SKM-1 treated with dmso at 0.1 percent for 144 hours (cell line): ENCODE results near the gene MTO1.
"Not testable (repeated sequence)": the region's sequence is repeated elsewhere in the genome, so short reads cannot be mapped to it uniquely, and the experiment has no call there.

ENCODE experiments used
- DNase-seq: peaks from one replicate; lab custom pipeline; 2025; ENCODE audit not compliant: unreplicated experiment; lab: John Stamatoyannopoulos, UW

The MTO1 gene, protein sequence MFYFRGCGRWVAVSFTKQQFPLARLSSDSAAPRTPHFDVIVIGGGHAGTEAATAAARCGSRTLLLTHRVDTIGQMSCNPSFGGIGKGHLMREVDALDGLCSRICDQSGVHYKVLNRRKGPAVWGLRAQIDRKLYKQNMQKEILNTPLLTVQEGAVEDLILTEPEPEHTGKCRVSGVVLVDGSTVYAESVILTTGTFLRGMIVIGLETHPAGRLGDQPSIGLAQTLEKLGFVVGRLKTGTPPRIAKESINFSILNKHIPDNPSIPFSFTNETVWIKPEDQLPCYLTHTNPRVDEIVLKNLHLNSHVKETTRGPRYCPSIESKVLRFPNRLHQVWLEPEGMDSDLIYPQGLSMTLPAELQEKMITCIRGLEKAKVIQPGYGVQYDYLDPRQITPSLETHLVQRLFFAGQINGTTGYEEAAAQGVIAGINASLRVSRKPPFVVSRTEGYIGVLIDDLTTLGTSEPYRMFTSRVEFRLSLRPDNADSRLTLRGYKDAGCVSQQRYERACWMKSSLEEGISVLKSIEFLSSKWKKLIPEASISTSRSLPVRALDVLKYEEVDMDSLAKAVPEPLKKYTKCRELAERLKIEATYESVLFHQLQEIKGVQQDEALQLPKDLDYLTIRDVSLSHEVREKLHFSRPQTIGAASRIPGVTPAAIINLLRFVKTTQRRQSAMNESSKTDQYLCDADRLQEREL

DNA sequence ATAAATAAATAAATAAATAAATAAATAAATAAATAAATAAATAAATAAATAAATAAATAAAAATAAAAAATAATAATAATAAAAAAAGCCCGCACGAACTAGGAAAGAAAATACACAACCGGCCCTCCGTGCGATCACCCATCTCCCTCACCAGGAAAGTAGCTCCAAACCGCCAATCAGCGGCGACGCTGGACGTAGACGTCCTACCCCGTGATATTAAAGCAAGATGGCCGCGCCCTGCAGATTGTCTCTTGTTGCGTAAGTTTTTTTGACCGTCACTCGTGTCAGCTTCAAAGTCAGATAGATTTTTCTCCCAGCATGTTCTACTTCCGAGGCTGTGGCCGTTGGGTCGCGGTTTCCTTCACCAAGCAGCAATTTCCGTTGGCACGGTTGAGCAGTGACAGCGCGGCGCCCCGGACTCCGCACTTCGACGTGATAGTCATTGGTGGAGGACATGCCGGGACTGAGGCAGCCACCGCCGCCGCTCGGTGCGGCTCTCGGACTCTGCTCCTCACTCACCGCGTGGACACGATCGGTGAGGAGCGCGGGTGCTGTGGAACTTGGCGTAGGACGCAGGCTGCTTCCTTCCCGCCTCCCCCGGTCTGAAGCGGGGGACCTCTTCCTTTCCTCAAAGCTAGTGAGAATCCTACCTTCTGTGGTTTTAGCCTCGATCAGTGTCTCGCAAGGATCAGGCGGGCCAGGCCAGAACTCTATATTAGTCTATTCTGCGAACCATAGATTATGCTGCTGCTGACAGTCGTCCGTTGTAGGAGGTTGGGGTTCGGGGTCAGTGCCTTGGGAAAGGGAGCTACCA lies at the start of gene MTO1:
Gene MTO1 (plus strand): TSS at position 201 of the 814 bp plus-strand sequence. CDS start 118 bp downstream, at position 319.
- peak; percentile 94 for DNase-seq

DNA sequence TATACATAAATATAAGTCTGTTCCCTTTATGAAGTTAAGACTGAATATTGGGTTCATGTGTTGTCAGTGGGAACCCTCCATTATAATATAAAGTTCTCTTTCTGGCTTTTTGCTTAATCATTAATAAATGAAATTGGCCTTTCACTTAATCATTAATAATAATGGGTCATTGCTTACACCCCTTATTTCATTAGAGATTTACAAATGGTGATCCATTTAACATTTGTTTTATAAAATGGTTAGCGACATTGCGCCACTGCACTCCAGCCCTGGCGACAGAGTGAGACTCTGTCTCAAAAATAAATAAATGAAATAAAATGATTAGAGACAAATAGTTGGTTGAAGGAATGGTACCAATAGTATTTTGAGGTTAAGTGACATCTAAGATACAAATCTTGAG lies 48.4 kb upstream of the MTO1 start:
- DNase-seq: no peak

DNA sequence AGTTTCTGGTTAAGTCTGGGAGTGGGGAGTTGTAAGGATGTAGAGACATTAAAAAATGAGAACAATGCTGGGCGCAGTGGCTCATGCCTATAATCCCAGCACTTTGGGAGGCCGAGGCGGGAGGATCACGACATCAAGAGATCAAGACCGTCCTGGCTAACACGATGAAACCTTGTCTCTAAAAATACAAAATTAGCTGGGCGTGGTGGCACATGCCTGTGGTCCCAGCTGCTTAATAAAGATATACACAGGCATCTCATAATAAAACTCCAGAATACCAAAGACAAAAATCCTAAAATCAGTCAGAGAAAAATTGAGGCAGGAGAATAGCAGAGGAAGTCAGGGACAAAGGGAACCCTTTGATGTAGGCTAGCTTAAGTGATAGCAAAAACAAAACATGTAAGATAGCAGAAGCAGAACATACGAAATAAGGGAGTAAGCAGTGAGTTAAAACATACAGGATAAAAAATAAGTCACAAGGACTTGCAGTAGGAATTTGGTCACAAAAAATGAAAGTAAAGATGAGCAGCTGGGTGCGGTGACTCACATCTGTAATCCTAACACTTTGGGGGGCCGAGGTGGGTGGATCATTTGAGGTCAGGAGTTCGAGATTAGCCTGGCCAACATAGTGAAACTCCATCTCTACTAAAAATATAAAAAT lies 43.3 kb upstream of the MTO1 start:
- DNase-seq: no peak

DNA sequence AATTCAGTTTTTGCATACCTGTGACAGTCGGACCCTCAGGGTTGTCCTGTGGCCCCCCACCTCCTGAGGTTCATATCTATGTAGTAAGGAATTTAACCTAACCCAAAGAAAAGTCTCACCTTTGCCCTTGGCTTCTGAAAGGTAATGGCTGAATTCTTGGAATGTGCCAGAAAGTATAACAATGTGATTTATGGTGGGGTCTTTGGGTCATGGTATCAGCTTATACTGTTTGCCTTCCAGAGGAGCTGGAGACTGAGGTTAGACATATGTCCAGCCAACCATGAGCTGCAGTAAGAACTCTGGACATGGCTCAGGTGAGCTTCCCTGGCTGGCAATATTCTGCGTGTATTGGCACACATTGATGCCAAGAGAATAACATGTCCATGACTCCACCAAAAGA lies 40.0 kb upstream of the MTO1 start:
- DNase-seq: no peak

DNA sequence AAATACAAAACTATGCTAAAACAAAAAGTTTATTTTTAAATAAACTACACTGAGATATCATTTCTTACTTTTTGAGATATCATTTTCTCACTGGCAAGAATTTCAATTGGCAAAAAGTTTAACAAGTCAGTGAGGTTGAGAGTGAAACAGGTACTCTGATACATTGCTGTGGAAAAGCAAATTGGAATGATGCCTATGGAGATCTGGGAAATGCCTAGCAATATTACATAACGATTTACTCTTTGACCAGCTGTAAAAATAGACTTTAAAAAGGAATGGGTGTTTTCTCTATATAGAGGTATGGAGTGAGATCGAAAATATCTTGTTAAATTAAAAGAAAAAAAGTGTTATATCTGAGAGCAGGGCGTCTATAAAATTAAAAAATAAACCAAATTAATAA lies 26.3 kb upstream of the MTO1 start:
- no peak for DNase-seq

DNA sequence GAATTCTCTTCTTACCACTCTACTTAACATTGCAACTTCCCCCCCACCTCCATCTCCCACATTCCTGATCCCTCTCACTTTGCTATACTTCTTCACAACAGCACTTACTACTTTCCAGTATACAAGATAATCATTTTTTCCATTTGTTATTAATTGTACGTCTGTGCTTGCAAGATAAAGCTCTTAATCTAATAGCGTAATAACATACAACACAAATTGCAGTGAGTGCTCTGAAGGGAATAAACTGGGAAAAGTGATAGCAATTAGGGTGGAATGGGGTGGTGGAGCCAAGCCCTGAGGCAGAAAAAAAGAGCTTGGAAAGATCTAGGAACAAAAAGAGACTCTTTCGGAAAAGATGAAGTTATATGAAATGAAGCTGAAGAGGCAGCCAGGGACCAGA lies 18.0 kb upstream of the MTO1 start:
- no peak for DNase-seq

DNA sequence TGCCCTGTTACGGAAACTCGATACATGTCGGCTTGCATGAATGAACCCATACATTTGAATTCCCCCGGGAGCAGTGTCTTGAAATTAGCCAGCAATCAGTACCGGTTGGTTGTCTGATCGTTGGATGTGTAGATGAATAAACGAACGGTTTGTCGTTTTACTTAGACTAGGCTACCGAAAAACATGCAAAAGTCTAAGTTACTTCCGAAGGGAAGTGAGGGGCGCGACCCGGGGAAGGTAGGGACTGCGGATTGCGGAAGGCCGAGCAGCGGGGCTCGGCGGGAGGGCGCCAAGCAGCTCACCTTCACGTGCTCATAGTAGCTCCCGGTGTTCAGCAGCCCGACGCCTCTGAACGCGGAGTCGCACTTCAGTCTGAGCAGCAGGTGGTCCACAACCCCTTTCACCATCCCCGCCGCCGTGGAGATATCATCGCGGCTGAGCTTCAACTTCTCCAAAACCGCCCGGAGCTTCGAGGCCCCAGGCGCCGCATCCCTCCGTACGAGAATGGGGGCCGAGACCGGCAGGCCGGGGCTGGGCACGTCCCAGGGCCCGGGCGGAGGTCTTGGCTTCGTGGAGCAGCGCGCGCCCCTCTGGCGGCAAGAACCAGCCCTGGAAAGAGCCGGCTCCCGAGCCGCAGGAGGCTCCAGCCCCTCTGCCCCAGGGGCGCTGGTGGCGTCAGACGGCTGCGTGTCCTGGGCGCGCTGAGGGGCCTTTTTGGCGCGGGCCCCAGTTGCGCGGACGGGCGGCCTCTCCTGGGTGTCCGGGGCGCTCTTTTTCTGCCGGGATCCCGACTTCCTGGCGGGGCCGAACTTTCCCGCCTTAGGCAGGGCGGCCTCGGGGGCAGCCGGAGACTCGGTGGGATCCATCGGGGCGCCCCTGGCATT lies 10.1 kb upstream of the MTO1 start:
- peak; percentile 23 for DNase-seq

DNA sequence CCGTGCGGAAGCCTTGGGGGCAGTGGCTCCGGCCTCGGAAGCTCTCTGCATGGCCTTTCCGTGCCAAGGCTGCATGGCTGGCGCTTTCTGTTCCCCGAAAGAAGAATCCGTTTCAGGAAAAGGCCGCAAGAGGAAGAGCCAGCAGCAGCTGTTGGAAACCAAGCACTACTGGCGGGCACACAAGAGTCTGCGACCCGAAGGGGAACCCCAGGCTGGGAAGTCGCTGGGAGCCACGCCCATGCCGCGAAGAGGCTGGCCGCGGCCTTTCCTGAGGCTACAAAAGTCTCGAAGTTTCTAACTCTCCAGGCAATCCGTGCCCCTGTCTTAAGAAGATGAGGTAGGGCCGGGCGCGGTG lies 9.5 kb upstream of the MTO1 start, which contains the start of gene CGAS:
Gene CGAS (minus strand): TSS at position 191 of the 355 bp plus-strand sequence. CDS start 116 bp downstream, at position 75.
- peak; percentile 71 for DNase-seq

DNA sequence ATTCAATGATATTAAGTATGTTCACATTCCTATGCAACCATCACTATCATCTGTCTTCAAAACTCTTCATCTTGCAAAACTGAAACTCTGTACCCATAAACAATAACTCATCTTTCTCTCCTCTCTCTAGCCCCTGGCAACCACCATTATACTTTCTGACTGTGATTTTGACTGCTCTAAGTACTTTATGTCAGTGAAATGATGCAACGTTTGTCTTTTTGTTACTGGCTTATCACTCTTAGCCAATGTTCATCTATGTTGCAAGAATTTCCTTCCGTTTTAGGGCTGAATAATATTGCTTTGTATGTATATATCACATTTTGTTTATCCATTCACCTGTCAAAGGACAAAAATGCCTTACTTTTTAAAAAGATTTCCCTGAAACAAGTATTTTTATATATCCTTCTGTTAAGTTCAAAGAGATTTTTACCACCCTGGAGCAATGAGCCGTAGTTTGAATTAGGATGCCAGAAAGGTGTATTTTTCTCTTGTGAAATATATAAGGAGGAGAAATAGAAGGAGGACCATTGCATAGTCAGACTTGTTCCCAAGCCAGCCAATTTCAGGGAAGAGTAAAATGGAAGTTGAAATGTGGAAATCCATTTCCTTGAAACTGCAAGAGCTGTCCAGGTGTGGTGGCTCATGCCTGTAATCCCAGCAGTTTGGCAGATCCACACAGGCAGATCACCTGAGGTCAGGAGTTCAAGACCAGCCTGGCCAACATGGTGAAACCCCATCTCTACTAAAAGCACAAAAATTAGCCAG lies 5.5 kb upstream of the MTO1 start:
- DNase-seq: peak; percentile 96

DNA sequence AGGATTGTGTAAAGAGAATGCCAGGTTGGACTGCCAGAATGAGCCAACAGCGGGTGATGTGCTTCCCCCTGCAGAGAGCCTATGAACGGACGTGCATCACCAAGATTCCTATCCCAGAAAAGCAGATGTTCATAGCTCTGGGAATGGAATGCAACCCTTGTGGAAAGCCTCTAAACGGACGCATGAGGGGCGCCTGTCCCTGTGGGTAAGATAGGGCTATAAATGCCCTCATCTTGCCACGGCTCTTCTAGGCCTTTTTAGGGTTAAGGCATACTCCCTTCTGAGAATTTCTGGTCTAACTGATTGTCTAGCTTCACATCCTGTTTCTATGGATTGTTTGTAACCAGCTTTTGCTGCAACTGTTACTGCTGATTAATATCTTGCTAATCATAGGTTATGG lies 2.1 kb upstream of the MTO1 start:
- DNase-seq: not testable (repeated sequence)

DNA sequence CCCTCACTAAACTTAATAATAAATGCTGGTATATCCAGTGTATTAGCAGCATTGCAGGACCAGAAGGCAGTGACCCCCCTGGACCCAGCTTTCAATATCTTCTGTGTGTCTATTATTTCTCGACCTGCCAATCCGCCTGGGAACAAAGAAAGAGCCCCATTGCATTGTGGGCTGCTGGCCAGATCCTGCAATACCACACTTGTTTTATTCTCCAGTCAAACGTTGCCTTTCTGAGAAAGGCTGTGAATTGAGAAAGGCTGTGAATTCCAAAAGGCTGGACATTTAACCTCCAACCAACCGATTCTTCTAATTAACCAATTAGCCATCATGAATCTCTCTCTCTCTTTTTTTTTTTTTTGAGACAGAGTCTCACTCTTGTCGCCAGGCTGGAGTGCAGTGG lies 1.5 kb upstream of the MTO1 start:
- DNase-seq: no peak

DNA sequence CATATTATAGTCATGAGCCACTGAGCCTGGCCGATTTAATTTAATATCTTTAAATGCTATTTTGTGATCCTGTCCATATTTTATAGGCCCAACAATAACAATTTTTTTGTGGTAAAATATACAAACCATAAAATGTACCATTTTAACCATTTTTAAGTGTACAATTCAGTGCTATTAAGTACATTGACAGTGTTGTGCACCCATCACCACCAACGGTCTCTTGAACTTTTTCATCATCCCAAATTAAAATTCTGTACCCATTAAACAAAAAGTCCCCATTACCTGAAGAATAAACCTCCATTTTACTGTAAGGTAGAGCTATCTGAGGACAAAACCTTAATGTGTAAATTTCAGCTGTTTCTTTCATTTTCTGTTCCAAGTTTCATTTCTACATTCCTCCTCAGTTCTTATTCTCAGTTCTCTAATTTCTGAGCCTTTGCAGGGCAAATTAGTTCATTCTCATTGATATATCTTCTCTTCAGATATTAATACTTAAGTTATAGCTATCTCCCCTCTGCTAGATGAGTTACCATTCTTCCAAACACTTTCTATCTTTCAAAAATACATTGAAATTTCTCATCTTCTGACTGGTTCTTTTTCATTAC lies 10.3 kb downstream of the MTO1 start:
- DNase-seq: no peak

DNA sequence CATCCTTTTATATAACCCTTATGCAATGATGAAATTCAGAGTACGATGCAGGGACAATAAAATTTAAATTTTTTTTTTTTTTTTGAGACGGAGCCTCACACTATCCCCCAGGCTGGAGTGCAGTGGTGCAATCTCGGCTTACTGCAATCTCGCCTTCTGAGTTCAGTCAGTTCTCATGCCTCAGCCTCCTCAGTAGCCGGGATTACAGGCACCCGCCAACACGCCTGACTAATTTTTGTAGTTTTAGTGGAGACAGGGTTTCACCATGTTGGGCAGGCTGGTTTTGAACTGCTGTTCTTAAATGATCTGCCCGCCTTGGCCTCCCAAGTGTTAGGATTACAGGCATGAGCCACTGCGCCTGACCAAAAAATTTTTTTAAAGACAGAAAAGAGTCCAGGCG lies 15.2 kb downstream of the MTO1 start:
- DNase-seq: no peak

DNA sequence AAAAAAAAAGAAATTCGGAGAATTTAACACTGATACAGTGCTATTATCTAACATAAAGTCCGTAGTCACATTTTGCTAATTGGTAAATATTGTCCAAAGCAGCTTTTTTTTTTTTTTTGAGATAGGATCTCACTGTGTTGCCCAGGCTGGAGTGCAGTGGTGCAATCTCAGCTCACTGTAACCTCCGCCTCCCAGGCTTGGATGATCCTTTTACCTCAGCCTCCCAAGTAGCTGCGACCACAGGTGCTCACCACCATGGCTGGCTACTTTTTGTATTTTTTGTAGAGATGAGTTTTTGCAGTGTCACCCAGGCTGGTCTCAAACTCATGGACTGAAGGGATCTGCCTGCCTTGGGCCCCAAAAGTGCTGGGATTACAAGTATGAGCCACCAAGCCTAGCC lies 15.9 kb downstream of the MTO1 start:
- no peak for DNase-seq

DNA sequence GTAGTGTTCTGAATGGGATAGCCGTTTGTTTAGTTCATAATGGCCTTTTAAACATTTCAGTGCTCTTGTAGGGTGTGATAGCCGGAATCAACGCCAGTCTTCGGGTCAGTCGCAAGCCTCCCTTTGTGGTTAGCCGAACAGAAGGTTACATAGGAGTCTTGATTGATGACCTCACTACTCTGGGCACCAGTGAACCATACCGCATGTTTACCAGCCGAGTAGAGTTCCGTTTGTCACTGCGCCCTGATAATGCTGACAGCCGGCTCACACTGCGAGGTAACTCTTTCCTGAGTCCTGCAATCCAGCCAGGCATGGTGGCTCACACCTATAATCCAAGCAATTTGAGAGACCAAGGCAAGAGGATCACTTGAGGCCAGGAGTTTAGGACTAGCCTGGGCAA lies 20.4 kb downstream of the MTO1 start:
- no peak for DNase-seq

DNA sequence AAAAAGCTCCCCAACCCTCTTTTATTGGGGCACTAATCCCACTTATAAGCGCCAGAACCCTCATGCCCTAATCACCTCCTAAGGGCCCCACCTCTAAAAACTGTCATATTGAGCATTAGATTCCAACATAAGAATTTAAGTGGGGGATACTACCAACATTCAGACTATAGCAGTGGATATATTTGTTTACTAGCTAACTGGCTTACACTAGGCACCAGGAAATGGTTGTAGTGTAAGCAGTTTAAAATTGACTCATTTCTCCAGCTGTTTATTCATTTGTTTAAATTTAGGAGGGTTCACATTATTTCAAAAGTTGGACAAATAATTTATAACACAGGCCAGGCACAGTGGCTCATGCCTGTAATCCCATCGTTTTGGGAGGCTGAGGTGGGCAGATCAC lies 22.9 kb downstream of the MTO1 start:
- DNase-seq: no peak

DNA sequence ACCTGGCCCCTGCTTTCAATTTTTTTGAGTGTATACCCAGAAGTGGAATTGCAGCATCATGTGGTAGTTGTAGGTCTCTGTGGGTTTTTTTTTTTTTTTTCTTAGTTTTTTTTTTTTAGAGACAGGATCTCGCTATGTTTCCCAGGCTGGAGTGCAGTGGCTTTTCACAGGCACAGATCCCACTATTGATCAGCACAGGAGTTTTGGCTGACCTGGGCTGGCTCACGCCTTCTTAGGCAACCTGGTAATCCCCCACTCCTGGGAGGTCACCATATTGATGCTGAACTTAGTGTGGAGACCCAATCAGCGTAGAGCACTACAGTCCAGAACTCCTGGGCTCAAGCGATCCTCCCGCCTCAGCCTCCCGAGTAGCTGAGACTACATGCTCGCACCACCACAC lies 25.9 kb downstream of the MTO1 start:
- DNase-seq: no peak

DNA sequence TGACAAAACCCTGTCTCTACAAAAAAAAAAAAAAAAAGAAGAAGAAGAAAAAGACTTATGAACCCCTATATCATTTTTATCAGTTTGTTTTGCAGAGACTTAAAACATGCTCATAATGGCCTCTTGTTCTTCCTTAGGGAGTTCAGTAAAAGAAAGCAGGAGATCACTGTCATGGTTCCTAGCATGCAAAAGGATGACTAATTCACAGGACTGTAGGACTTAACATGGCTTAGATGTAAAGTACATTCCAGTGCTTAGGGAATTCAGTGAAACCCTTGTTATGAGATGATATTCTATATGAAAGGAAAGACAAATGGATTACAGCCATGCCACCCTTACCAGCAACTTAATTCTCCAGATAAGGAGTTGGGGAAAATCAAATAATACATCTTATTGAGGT lies 29.8 kb downstream of the MTO1 start:
- no peak for DNase-seq

DNA sequence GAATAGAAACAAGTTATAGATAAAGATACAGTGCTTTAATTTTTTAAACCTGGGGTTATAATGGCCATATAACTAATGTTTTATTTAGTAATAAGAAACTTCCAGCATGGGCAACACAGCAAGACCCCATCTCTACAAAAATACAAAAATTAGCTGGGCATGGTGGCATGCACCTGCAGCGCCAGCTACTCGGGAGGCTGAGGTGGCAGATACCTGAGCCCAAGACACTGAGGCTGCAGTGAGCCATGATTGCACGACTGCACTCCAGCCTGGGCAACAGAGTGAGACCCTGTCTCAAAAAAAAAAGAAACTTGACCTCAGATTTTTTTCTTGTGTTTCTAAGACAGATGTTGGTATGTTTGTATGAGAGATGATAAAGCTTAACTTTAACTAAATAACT lies 36.4 kb downstream of the MTO1 start:
- no peak for DNase-seq
